Activated CD8-positive, alpha-beta T cell treated with anti-CD3 and anti-CD28 coated beads, Interleukin-2, amount 10 ng/mL, durations not matched to agents 7 days and 5 days (primary cell): ENCODE data around the gene TNXB. TPM values are rescaled to one million over a fixed set of nuclear protein-coding genes. Genes with fewer than 3 reads are reported as not detected.
A peak's percentile ranks its signal among the peaks of the same experiment; 100 is the strongest.

Experiments
- ATAC-seq: fragments of 150-1000 bp; cut with Tn5 transposase; one replicate; pipeline ENCODE4 v1.10.0; 2021; ENCODE audit warnings: moderate library complexity
- CTCF ChIA-PET: fragments of 350-600 bp; sonication (Branson Sonifier 250); formaldehyde crosslinking; loops from one replicate; lab custom pipeline; 2021; ENCODE audit warnings: antibody characterized with exemption; lab: Charles Lee
- POLR2A ChIA-PET: fragments of 350-600 bp; sonication (Branson Sonifier 250); formaldehyde crosslinking; loops from one replicate; lab custom pipeline; 2021; ENCODE audit warnings: antibody characterized with exemption; lab: Charles Lee
- DNase-seq: peaks from one replicate; pipeline ENCODE4 v3.0.0-alpha.2; 2020
- H3K27ac Mint-ChIP-seq: one replicate; pipeline ENCODE4 v1.8.0; 2021; ENCODE audit warnings: mild to moderate bottlenecking, mixed read lengths
- H3K27me3 Mint-ChIP-seq: one replicate; pipeline ENCODE4 v1.8.0; 2021; ENCODE audit warnings: low read depth, mixed read lengths
- H3K36me3 Mint-ChIP-seq: one replicate; pipeline ENCODE4 v1.8.0; 2021; ENCODE audit warnings: low read depth, mixed read lengths
- H3K4me1 Mint-ChIP-seq: one replicate; pipeline ENCODE4 v1.8.0; 2021; ENCODE audit warnings: low read depth, mixed read lengths
- H3K4me3 Mint-ChIP-seq: one replicate; pipeline ENCODE4 v1.8.0; 2021; ENCODE audit warnings: mild to moderate bottlenecking, mixed read lengths
- H3K9me3 Mint-ChIP-seq: one replicate; pipeline ENCODE4 v1.8.0; 2022; ENCODE audit warnings: mixed read lengths; ENCODE audit not compliant: insufficient read depth
- total RNA-seq, 2 experiments: library from RNA; stranded (reverse); gene quantifications; one replicate each; pipeline ENCODE4 v1.2.3, GENCODE V29; 2021

The TNXB gene
- total RNA-seq, 2 experiments from 2014 or later, result 3.4 to 4.8 TPM

DNA sequence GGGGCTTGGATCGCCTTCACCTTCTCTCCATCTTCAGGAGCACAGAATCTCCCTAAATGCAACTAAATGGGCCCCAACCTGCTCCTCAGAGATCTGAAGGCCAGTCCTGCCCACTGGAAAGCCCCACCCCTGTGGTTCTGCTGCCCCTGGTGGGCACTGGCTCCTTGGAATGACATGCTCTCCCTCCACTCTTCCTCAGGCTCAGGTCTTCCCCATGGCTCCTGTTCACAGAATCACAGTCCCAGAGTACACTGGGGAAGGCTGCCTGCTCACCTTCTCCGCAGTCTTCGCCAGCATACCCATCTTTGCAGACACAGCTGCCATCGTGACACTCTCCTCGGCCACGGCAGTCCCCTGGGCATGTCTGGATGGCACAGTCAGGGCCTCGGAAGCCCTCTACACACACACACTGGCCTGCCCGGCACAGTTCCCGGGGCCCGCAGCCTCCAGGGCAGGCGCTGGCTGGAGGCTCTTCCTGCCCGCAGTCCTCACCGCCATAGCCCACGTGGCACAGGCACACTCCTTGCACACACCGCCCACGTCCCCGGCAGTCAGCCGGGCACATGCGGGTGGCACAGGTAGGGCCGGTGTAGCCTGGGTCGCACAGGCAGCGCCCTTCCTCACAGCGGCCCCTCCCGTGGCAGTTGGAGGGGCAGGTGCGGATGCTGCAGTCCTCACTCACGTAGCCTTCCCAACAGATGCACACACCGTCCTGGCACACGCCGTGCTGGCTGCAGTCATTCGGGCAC lies 13.6 kb downstream of the TNXB start:
- no peak for DNase-seq
- POLR2A ChIA-PET, result no interaction called here
- Mint-ChIP-seq H3K4me3 (no peak overlapping the region), H3K4me1 (no peaks in the 10 kb centered on the region), H3K36me3 (no peaks in the 10 kb centered on the region), H3K9me3 (no peaks in the 10 kb centered on the region), H3K27ac (no peak overlapping the region), H3K27me3 (peaks cover 47% of the 10 kb centered on the region)
- CTCF ChIA-PET, result no interaction called here
- no peak for ATAC-seq

DNA sequence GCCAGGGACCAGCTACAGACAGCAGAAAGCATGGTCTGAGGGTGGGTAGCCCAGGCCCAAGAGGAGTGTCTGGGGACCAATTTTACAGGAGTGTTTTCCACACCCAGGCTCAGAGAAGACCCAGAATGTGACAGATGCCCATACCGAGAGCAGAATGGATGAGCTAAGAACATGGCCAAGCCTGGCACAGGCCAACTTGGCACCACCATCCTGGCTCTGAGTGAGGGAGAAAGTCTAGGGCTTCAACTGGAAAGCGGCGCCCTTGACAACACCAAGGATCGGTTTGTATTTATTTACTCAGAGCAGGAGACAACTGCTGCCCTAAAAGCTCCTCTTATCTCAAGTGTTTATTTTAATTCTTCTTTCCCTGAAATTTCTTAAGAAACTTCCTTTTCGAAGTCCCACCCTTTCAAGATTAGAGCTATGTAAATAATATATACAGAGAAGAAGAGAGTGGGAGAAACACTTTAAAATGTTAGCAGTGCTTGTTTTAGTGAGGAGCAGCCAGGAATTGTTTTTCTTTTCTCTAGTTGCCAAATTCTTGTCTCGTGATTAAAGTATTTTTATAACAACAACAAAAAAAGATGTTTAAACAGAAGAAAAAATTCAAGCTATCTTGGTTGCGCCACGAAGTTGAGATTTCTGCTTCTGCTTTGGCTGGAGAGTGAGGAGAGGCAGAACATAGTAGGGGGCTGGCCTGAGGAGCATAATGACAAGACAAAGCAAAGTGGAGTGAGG lies 16.2 kb downstream of the TNXB start:
- ATAC-seq (no peak), DNase-seq (no peak)
- Mint-ChIP-seq H3K27ac (no peak overlapping the region), H3K4me1 (no peaks in the 10 kb centered on the region), H3K9me3 (no peaks in the 10 kb centered on the region), H3K4me3 (no peak overlapping the region), H3K36me3 (no peaks in the 10 kb centered on the region), H3K27me3 (peaks cover 45% of the 10 kb centered on the region)
- POLR2A ChIA-PET, result no interaction called here
- CTCF ChIA-PET, result interaction anchor here (1.3 kb wide), 1 partner anchor 9 kb away, joined by 3 read pairs; no protein-coding TSS in a partner anchor

DNA sequence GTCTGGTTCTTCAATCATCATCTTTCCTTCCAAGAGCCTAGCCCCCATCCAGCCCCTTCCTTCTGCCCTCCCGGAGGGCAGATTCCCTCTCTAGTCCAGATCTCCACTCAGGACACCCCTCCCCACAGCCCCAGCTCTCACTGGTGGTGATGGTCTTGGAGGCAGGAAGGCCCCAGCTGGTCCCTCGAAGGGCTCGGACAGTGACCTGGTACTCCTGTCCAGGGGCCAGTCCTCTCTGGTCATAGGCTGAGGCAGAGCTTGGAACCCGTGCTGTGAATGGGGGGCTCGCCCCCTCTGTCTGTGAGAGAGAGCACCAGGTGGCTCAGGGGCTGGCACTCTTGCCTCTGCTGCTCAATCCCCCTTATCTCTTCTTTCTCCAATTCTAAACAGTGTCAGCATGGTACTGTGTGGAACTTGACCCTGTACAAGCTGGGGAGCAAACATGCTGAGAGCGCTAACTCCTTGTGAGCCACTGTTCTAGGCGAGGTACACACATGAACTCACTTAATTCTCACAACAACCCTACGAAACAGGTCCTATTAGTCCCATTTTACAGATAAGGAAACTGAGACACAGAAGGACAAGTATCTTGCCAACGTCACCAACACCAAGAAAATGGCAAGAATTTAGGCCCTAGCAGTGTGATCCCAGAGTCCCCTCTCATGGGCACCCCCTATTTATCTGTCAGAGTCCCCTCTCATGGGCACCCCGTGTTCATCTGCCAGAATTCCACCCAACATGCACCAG lies 19.9 kb downstream of the TNXB start:
- POLR2A ChIA-PET, result no interaction called here
- ATAC-seq (no peak), DNase-seq (no peak)
- CTCF ChIA-PET, result interaction anchor here (0.7 to 1.5 kb wide), 2 partner anchors 10 to 30 kb away, joined by 3 to 4 read pairs; no protein-coding TSS in a partner anchor
- Mint-ChIP-seq H3K4me1 (peaks cover 11% of the 10 kb centered on the region), H3K27ac (no peak overlapping the region), H3K27me3 (peaks cover 26% of the 10 kb centered on the region), H3K9me3 (no peaks in the 10 kb centered on the region), H3K36me3 (no peaks in the 10 kb centered on the region), H3K4me3 (no peak overlapping the region)

DNA sequence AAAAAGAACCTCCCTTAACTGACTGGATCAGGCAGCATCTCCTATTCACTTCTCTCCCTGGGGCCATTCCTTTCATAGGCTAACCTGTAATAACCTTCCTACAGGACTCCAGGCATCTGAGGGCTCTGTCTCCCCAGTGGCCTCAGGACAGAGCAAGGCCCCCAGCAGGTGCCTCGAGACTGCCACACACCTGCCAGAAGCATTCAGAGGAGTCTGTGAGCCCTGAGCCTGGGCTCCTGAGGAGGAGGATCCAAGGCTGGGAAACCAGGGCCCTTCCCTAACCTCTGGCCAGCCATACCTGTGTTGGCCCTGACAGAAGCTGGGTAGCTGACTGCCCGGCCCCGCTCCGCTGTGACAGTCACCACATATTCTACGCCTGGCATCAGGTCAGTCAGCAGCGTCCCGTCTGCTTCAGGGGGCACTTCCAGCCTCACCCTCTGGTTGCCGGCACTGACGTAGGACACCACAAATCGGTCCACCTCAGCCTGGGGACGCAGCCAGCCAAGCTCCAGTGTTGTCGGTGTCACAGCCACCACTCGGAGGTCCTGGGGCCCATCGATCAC lies 20.6 kb downstream of the TNXB start:
- ChIA-PET CTCF (interaction anchor here (0.7 to 1.0 kb wide), 2 partner anchors 31 to 66 kb away, joined by 3 read pairs; no protein-coding TSS in a partner anchor), POLR2A (no interaction called here)
- no peak overlapping the region for H3K27ac Mint-ChIP-seq
- H3K4me1 Mint-ChIP-seq, result peaks cover 11% of the 10 kb centered on the region
- peaks cover 27% of the 10 kb centered on the region for H3K27me3 Mint-ChIP-seq
- no peaks in the 10 kb centered on the region for H3K36me3 Mint-ChIP-seq
- ATAC-seq (no peak), DNase-seq (no peak)
- no peaks in the 10 kb centered on the region for H3K9me3 Mint-ChIP-seq
- H3K4me3 Mint-ChIP-seq, result no peak overlapping the region

DNA sequence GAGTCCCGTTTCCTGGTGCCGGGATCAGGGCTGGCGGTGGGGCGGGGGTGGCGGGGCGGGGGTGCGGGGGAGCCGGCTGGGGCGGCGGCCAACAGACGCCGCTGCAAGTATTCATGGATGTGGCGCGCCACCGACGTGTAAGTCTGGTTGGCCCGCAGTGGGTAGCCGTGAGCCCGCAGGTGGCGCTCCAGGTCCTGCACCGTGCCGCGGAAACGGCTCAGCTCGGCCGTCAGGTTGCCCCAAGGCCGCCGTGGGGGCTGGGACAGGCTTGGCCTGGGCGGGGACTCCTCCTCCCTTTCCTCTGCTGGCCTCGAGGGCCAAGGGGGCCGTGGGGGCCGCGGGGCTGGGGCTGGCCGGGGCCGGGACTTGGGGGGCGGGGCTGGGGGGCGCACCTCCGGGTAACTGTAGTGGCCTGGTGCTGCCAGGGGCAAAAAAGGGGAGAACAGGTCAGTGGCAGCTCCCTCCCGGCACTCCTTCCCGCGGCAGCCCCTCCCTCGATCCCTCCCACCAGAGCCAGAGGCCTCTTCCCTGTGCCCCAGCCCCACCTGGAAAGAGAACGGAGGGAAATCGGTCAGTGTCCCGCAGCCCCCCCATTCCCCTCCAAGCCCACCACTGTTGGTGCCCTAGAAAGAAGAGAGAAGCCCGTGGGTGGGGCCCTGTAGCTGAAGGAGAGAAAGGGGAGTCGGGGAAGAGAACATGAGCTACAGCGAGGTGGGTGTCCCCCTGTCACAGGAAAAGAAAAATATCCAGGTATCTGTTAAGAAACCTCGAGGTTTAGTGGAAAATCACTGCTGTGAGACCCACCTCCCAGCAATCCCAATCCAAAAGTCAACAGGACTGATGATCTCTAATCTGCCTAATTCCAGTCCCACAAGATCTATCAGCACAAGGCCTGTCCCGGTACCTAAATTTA lies 21.3 kb downstream of the TNXB start:
- Mint-ChIP-seq H3K27ac (no peak overlapping the region), H3K4me1 (peaks cover 11% of the 10 kb centered on the region), H3K9me3 (no peaks in the 10 kb centered on the region), H3K36me3 (no peaks in the 10 kb centered on the region), H3K4me3 (no peak overlapping the region), H3K27me3 (peaks cover 29% of the 10 kb centered on the region)
- ATAC-seq (peak; percentile 89), DNase-seq (peak; percentile 82)
- ChIA-PET POLR2A (interaction anchor here (0.6 kb wide), 1 partner anchor 482 kb away, joined by 3 read pairs; no protein-coding TSS in a partner anchor), CTCF (interaction anchor here (1.0 kb wide), 1 partner anchor 67 kb away, joined by 3 read pairs; no protein-coding TSS in a partner anchor)

DNA sequence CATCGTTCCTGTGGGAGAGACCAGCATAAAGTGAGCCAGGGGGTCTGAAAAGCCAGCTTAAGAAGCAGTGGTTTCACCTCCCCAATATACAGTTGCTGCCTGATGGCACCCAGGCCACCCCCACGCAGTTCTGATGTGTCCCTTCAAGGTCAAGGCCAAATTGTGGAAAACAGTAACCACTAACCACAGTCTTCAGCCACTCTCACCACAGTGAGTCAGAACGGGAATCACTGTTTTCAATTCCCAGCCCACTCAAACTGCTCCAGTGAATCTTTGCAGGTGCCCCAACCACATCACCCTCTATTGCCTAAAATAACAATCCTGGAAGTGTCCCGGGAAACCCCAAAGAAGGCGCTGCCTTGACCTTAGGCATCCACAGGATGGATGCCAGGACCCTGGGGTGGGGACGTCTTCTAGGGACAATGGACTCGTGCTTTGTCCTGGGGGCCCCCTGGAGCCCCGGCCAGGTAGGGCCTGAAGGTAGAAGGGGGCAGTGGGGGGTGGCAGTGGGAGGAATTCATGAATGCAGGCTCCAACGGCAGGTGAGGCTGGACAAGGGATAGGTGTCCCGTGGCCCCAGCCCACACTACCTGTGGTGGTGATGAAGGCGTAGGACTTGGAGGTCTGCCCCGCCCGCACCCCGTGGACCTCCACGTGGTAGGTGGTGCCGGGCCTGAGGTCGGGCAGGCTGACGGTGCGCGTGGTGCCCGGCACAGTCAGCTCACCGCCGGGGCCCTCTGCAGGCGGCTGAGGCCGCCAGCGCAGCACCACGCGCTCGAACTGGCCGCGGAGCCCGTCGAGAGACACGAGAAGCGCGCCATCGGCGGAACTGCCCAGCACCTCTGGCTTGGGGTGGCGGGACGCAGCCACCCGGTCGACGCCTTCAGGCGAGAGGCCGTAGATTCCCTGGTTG lies 22.2 kb downstream of the TNXB start:
- Mint-ChIP-seq H3K36me3 (no peaks in the 10 kb centered on the region), H3K27me3 (peaks cover 26% of the 10 kb centered on the region), H3K4me1 (peaks cover 11% of the 10 kb centered on the region), H3K4me3 (no peak overlapping the region), H3K9me3 (no peaks in the 10 kb centered on the region), H3K27ac (no peak overlapping the region)
- CTCF ChIA-PET, result no interaction called here
- ATAC-seq (peak; percentile 21), DNase-seq (no peak)
- POLR2A ChIA-PET, result interaction anchor here (0.6 kb wide), 1 partner anchor 483 kb away, joined by 3 read pairs; no protein-coding TSS in a partner anchor

DNA sequence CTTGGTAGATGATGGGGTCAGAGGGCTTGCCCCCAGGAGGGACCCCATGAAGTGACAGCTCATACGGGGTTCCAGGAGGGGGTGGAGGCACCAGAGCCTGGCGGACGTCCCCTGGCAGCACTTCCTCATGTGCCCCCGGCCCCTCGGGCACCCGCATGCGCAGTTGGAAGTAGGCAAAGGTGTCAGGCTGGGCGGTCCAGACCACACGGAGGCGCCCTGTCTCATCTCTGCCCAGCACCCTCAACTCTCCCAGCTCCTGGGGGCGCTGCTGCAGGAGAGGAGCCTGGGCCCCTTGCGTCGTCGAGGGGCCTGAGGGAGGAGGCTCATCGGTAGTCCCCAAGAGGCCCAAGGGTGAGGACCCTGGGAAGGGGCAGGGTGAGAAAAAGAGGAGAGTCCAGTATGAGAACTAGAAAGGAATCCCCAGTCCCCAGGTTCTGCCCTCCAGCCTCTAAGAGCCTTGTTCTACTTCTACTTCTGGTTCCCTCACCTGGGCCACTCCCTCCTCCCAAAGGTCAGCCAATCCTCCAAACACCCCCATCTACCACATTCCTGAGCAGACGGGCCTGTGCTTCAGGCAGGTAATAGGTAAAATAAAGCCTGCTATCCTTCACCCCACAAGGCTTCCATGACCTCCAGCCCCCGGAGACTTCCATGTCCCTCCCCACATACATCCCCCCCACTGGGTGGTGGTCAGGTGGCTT lies 23.2 kb downstream of the TNXB start:
- no peak overlapping the region for H3K4me3 Mint-ChIP-seq
- POLR2A ChIA-PET, result no interaction called here

DNA sequence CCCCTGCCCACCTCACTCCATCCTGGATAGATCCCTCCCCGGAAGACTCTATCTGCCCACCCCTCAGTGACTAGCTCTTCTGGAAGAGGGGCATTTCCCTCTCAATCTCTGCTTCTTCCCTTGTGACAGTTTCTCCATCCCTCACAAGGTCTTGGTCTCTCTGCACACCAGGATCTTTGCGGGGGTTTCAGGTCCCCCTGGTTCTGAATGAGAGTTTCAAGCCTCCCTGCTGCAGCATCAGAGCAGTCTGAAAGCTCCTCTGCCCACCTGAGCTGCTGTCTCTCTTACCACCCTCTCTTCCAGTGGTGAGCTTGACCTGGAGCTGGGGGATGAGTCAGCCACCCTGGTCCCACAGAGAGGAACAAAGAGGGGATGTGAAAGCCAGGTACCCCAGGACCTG lies 24.4 kb downstream of the TNXB start:
- POLR2A ChIA-PET, result no interaction called here
- ATAC-seq, result no peak
- peaks cover 22% of the 10 kb centered on the region for H3K27me3 Mint-ChIP-seq
- DNase-seq, result no peak
- no peaks in the 10 kb centered on the region for H3K36me3 Mint-ChIP-seq
- H3K9me3 Mint-ChIP-seq, result no peaks in the 10 kb centered on the region
- CTCF ChIA-PET, result interaction anchor here (0.9 kb wide), 1 partner anchor 33 kb away, joined by 3 read pairs; no protein-coding TSS in a partner anchor
- H3K4me1 Mint-ChIP-seq, result peaks cover 12% of the 10 kb centered on the region
- H3K4me3 Mint-ChIP-seq, result no peak overlapping the region
- H3K27ac Mint-ChIP-seq, result no peak overlapping the region

More for the DNA sequence above, 23.2 kb downstream of the TNXB start:
- Mint-ChIP-seq H3K9me3 (no peaks in the 10 kb centered on the region), H3K27me3 (peaks cover 25% of the 10 kb centered on the region), H3K27ac (no peak overlapping the region), H3K4me1 (peaks cover 12% of the 10 kb centered on the region), H3K36me3 (no peaks in the 10 kb centered on the region)
- no peak for ATAC-seq
- CTCF ChIA-PET, result no interaction called here
- DNase-seq, result no peak

DNA sequence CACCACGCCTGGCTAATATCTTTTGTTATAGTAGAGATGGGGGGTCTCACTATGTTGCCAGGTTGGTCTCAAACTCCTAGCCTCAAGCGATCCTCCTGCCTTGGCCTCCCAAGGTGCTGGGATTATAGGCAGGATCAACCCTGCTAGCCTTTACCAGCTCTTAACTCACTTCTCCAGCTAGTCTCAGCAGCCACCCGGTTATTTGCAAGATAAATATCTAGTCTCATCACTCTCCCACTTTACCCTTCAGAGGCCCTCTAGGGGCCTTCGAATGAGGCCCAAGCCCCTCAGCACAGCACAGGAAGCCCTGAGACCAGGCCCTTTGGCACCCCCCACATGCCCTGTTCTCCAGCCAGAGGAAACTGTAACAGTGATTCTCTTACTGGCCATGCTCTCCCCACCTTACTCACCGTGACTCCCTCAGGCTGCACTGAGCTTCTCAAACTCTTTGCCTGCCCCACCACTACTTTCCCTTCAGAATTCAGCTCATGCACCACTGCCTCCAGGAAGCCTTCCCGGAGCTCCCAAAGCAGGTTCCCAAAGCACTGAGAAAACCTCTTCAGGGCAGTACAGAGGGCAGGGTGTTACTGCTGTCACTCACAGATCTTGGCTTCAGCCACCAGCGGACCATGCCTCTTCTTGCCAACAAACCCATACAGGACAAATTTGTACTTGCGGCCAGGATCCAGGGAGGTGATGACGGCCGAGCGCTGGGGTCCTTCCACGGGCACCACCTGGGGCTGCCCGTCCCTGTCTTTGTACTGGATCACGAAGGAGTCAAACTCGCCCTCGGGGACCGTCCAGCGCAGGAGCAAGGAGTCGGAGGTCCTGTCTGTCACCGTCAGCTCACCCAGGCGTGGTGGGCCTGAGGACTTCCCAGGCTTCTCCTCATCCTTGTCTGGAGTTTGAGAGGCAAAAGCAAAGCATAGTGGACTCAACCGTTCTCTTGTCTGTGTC lies 25.0 kb downstream of the TNXB start:
- Mint-ChIP-seq H3K4me3 (no peak overlapping the region), H3K27me3 (peaks cover 20% of the 10 kb centered on the region), H3K36me3 (no peaks in the 10 kb centered on the region), H3K4me1 (peaks cover 12% of the 10 kb centered on the region), H3K27ac (no peak overlapping the region), H3K9me3 (no peaks in the 10 kb centered on the region)
- CTCF ChIA-PET, result interaction anchor here (0.9 kb wide), 1 partner anchor 33 kb away, joined by 3 read pairs; no protein-coding TSS in a partner anchor
- ATAC-seq (no peak), DNase-seq (no peak)
- POLR2A ChIA-PET, result interaction anchor here (0.7 kb wide), 1 partner anchor 20 kb away, joined by 3 read pairs; no protein-coding TSS in a partner anchor
